Astrocyte (in vitro differentiated cells and primary cell): ENCODE results near the gene NMT1.

Experiments
- CTCF ChIP-seq: IDR thresholded peaks from 2 replicates; pipeline ENCODE4 v1.5.1; 2011; ENCODE audit warnings: low read depth, mild to moderate bottlenecking, inconsistent platforms, low read length, moderate library complexity; ENCODE audit not compliant: insufficient read depth
- EZH2 ChIP-seq: IDR thresholded peaks from 2 replicates; pipeline ENCODE4 v1.6.1; 2012; ENCODE audit warnings: mild to moderate bottlenecking, low read length, inconsistent platforms; ENCODE audit not compliant: insufficient read depth

GRCh38 chr17:45067637-45068036 is 6.5 kb downstream of the NMT1 start:
- TF ChIP-seq CTCF, result no peak
- TF ChIP-seq EZH2, result no peak
